CD4-positive, alpha-beta T cell treated with Interleukin-4 for 4 hours (primary cell): ENCODE data around the gene CASP8.
"Not testable (repeated sequence)": the region's sequence is repeated elsewhere in the genome, so short reads cannot be mapped to it uniquely, and the experiment has no call there.

ENCODE experiments used
- DNase-seq: peaks from one replicate; pipeline ENCODE4 v3.0.0-alpha.2; 2020

Gene CASP8

DNA sequence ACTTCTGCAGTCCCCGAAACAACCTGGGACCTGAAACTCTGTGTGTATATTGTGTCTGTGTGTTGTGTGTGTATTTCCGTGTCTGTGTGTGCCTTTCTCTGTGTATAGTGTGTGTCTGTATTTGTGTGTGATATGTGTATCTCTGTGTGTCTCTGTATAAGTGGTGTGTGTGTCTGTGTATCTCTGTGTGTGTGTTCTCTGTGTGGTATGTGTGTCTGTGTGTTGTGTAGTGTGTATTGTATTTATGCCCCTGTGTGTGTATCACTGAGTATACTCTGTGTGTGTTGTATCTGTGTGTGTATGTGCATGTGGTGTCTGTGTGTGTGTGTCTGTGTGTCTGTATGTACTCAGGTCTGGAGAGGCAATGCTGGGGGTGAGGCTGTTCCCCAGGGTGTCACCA lies 11.6 kb downstream of the CASP8 start:
- DNase-seq = no peak

- no peak for DNase-seq
Observed at GRCh38 chr2:201273330-201273983, 13.1 kb downstream of the CASP8 start.

GRCh38 chr2:201275069-201275468 lies 14.7 kb downstream of the CASP8 start:
- DNase-seq = no peak

DNA sequence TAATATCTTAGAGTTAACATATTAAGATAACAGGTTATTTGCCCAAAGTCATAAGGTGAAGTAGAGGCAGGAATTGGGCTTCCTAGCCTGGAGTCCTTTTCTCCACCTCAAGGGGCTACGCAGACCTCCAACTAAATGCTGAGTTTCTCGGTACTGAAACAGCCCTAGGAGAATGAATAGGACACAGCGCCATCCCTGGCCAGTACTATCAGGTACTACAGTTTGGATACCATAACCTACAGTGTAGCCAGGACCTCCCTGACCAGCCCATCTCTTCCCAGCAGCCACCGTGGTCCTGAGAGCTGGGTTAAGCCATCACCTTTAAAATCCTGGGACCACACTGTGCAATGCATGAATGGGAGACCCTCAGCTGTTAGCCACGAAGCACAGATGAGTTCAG lies 15.7 kb downstream of the CASP8 start:
- DNase-seq = no peak

GRCh38 chr2:201276511-201276910 lies 16.2 kb downstream of the CASP8 start:
- no peak for DNase-seq

DNA sequence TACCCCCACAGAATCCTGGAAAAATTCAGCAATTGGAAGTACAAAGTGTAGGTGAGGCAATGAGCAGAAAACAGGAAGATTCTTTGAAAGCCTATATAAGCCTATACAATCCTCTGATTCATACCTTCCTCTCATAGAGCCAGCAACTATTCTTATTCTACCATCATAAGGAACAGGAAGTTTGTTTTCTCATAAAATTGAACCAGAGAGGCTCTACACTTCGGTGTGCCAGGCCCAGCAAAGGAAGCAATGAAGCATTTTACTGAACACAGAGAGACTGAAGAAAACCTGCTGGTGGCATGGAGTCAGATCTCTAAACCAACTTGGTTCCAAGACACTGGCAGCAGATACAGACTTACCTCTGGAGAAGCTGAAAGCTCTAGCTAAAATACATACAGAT lies 18.7 kb downstream of the CASP8 start:
- DNase-seq = no peak

- DNase-seq = no peak
Observed at GRCh38 chr2:201280191-201281040, 20.1 kb downstream of the CASP8 start.

- DNase-seq = no peak
Observed at GRCh38 chr2:201285499-201285898, 25.2 kb downstream of the CASP8 start.

DNA sequence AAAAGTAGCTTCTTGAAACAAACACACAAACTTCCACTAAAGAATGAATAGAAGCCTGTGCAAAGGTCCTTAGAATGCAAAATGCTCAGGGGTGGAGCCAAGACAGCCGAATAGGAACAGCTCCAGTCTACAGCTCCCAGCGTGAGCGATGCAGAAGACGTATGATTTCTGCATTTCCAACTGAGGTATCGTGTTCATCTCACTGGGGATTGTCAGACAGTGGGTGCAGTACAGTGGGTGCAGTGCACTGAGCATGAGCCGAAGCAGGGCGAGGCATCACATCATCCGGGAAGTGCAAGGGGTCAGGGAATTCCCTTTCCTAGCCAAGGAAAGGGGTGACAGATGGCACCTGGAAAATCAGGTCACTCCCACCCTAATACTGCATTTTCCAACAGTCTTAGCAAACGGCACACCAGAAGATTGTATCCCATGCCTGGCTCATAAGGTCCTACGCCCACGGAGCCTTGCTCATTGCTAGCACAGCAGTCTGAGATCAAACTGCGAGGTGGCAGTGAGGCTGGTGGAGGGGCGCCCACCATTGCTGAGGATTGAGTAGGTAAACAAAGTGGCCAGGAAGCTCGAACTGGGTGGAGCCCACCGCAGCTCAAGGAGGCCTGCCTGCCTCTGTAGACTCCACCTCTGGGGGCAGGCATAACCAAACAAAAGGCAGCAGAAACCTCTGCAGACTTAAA lies 30.3 kb downstream of the CASP8 start:
- not testable (repeated sequence) for DNase-seq

- no peak for DNase-seq
Observed at GRCh38 chr2:201298462-201299052, 38.2 kb downstream of the CASP8 start.

DNA sequence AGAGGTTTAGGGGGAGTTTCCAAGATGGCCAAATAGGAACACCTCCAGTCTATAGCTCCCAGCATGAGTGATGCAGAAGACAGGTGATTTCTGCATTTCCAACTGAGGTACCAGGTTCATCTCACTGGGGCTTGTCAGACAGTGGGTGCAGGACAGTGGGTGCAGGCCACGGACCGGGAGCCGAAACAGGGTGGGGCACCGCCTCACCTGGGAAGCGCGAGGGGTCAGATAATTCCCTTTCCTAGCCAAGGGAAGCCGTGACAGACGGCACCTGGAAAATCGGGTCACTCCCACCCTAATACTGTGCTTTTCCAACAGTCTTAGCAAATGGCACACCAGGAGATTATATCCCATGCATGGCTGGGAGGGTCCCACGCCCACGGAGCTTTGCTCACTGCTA lies 39.6 kb downstream of the CASP8 start:
- DNase-seq = not testable (repeated sequence)

GRCh38 chr2:201307876-201308275 lies 47.5 kb downstream of the CASP8 start:
- DNase-seq = no peak

DNA sequence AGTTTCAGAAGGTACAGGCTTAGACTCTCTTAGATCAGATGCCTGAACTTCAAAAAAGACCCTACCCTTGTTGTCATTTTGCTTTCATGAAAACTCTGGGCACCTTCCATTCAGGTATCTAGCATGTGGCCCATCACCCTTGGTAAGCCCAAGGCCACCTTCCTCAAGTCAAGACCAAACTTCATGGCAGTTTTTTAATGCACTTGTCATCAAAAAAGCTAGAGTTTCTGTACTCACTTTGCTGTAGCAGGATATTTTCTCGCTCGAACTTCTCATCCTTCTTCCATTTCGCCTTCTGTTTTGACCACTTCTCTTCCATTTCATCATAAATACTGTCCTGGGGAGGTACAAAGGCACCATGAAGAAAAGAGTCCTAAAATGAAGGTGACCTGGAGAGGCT lies 48.6 kb downstream of the CASP8 start:
- no peak for DNase-seq

- DNase-seq = no peak
Observed at GRCh38 chr2:201313362-201313761, 53.0 kb downstream of the CASP8 start.

GRCh38 chr2:201319511-201319910 lies 59.2 kb downstream of the CASP8 start:
- no peak for DNase-seq

- DNase-seq = no peak
Observed at GRCh38 chr2:201320257-201320656, 59.9 kb downstream of the CASP8 start.

DNA sequence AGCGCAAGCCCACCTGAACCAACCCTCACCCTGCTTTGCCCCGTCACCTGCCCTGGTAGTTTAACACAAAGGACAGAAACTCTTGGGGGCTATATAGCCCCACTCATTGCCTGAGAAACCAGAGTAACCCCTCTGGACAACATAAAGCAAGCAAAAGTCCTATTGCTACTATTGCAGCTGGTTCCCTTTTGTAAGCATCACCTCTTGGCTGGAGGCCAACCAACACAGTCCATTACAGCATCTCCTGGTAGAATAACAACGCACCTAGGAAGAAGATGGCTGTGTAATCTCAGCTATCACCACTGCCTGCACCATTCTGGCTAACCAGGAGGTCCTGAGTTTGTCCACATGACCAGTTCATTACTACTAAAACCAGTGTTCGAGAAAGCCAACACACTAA lies 60.4 kb downstream of the CASP8 start:
- no peak for DNase-seq

GRCh38 chr2:201322772-201323171 lies 62.4 kb downstream of the CASP8 start:
- DNase-seq = no peak

DNA sequence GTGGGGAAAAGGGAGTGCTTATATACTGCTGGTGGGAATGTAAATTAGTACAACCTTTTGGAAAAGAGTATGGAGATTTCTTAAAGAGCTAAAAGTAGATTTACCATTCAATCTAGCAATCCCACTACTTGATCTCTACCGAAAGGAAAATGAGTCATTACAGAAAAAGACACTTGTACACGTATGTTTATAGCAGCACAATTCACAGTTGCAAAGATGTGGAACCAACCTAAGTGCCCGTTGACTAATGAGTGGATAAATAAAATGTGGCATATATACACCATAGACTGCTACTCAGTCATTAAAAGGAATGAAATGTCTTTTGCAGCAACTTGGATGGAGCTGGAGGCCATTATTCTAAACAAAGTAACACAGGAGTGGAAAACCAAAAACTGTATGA lies 67.3 kb downstream of the CASP8 start:
- DNase-seq = no peak

- no peak for DNase-seq
Observed at GRCh38 chr2:201329409-201329808, 69.1 kb downstream of the CASP8 start.
